ENCODE data around the gene WDSUB1.
A peak's percentile ranks its signal among the peaks of the same experiment; 100 is the strongest.

The WDSUB1 gene

DNA sequence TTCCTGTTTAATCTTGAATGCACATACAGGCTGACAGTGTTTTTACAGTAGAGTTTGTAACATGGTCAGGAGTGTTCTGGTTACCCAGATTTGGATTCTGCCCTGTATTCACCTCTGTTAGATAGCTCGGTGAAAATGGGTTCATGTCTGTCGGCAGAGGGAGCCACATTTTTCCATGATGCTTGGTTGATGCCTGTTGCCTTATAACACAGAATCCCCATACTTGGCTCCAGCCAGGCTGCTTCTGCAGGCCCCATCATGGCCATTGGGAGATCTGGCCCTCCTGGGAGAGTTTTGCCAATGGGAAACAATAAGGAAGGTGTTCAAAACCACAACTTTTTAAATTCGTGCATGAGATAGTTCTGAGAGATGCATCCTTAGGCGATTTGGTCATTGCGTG, 78.1 kb downstream of the WDSUB1 start:
- H3K4me3 ChIP-seq (ENCODE audit: low read depth, low read length) = no peak overlapping the region
- TF ChIP-seq, protein P1, sequence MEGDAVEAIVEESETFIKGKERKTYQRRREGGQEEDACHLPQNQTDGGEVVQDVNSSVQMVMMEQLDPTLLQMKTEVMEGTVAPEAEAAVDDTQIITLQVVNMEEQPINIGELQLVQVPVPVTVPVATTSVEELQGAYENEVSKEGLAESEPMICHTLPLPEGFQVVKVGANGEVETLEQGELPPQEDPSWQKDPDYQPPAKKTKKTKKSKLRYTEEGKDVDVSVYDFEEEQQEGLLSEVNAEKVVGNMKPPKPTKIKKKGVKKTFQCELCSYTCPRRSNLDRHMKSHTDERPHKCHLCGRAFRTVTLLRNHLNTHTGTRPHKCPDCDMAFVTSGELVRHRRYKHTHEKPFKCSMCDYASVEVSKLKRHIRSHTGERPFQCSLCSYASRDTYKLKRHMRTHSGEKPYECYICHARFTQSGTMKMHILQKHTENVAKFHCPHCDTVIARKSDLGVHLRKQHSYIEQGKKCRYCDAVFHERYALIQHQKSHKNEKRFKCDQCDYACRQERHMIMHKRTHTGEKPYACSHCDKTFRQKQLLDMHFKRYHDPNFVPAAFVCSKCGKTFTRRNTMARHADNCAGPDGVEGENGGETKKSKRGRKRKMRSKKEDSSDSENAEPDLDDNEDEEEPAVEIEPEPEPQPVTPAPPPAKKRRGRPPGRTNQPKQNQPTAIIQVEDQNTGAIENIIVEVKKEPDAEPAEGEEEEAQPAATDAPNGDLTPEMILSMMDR (IDR thresholded peaks at IDR 0.05; ENCODE audit: low read depth, low read length) = no peak
- DNase-seq (ENCODE audit: low read depth, low spot score) = no peak
- in situ Hi-C loops (cut with HindIII; ENCODE audit: low sequenced_read_pairs) = no loop called here

DNA sequence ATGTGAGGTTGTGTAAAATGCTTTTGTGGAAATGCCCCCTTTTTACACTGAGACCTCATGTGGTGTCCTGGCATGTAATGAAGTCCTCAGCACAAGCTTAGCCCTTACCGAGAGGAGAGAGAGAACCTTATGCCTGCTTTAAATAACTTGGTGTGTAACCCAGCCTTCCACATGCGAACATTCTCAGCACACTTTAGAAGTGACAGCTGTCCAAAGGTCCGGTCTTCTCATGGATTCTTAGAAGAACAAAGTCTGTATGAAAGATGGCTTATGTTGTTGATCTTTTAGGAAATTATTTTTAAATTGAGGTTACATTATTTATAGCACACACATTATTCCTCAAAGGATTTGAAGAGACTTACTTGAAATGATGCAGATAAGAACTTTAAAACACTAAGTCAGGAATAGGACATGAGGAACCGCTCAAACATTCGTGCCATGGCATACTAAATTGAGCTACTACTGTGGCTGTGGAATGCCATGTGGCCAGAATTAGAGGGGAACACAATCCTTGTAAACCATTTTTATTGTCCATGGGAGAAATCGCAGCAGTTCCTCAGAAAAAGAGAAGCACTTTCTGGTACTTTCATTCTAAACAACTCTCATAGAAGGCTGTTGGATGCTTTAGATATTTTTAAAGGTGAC, 79.6 kb downstream of the WDSUB1 start:
- H3K4me3 ChIP-seq (ENCODE audit: low read depth, low read length) = no peak overlapping the region
- TF ChIP-seq, protein P1 (IDR thresholded peaks at IDR 0.05; ENCODE audit: low read depth, low read length) = no peak
- no peak for DNase-seq (ENCODE audit: low read depth, low spot score)
- in situ Hi-C loops (cut with HindIII; ENCODE audit: low sequenced_read_pairs) = no loop called here

DNA sequence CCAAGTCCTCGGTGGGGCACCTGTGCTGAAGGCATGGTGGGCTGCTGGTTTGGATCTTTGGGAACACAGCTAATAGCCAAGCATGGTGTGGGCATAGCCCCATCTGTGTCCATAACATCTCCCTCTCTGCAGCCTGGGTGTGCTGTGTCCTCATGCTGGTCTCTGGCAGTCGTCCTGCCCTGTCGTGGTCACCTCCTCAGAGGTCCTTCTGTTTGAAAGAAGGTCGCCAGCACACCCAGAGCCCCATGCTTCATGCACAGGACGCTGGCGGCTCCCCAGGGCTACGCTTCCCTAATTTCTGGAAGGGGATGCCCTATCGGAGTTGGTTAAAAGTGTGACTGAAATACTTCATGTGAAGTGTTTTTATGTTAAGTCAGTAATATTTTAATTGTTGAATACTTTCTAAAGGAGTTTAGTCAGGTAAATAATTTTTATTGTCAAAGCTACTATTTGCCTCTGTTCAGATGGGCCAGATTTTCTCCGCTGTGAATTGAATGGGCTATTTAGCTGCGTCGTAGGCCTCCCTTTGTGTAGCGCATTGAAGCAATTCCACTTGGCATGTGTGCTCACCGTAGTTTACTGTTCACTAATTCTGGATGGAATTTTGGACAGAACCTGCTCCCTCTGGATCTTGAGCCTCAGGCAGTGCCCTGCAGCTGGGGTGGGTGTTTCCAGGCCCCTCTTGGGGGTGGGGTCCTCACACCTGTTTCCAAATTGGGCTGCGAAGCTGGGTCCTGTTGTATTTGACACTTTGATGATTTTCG, 81.9 kb downstream of the WDSUB1 start:
- in situ Hi-C loops (cut with HindIII; ENCODE audit: low sequenced_read_pairs) = no loop called here
- H3K4me3 ChIP-seq (ENCODE audit: low read depth, low read length) = no peak overlapping the region
- no peak for DNase-seq (ENCODE audit: low read depth, low spot score)
- TF ChIP-seq, protein P1 (IDR thresholded peaks at IDR 0.05; ENCODE audit: low read depth, low read length) = no peak

DNA sequence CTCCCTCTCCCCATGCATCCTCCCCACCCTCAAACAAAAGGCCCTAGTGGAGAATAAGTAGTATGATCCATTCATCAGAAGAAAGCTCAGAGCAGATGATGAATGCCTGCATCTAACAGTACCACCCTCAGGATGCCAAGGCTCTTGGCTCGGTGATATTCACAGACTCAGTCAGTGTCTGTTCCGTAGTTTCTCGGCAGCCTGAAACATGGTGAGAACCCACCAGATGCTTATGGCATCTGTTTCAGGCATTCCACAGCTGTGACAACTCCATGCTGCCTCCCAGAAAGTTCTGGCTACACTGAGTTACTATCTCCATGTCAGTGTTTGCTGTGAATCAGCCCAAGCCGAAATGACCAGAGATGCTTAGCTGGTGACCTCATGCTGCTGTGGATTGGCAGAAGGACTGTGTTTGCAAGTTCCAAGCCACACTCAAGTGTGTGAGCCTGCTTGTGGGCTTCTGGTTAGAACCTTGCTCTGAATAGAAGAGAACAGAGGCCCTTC, 83.9 kb downstream of the WDSUB1 start:
- in situ Hi-C loops (cut with HindIII; ENCODE audit: low sequenced_read_pairs) = no loop called here
- peak; percentile 99 for DNase-seq (ENCODE audit: low read depth, low spot score)
- no peak overlapping the region for H3K4me3 ChIP-seq (ENCODE audit: low read depth, low read length)
- TF ChIP-seq, protein P1 (IDR thresholded peaks at IDR 0.05; ENCODE audit: low read depth, low read length) = peak; percentile 2

DNA sequence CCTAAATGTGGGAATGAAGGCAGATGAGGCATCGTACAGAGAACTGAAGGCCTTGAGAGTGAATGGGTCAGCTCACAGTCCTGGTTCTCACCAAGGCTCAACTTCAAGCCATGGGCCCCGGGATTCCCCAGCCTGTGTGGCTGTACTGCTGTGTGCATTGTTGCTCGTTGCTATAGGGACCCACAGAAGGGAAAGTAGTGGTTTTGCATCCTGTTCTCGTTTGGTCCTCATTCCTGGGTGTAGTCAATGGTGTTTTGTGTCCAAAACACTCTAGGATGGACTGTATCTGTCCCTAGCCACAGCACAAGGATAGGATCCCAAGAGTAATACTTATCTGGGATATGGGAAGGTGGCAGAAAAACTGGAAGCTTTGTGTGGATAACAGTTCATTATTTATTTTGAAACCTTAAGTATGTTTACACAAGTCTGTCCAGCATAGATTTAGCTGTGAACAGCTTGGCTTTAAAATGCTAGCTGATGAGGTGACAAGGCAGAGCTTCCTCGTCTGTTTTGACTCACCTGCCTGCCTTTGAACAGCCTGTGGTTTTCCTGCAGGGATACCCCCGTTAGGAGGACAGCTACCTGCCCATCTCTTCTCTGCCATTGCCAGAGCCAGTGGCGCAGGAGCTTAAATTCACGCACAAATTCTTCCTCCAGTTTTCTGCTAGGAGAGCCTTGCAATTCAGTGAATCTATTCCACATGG, 85.0 kb downstream of the WDSUB1 start:
- TF ChIP-seq, protein P1 (IDR thresholded peaks at IDR 0.05; ENCODE audit: low read depth, low read length) = no peak
- in situ Hi-C loops (cut with HindIII; ENCODE audit: low sequenced_read_pairs) = no loop called here
- no peak overlapping the region for H3K4me3 ChIP-seq (ENCODE audit: low read depth, low read length)
- peak; percentile 77 for DNase-seq (ENCODE audit: low read depth, low spot score)

DNA sequence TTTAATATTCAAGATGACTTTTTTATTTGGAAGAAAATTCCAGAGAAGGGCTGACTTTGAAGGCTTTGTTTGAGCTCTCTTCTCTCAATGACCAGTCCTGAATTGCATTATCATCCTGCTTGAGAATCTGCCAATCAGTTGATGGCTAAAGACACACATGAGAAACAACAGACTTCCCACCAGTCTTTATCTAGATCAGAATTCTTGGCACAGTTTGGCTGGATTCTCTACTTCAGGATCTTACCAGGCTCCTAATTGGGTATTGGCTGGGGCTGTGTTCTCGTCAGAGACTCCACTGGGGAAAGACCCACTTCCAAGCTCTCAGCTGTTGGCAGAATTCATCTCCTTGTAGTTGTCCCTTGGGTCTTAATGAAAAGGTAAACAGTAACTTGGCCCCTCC, 86.0 kb downstream of the WDSUB1 start:
- DNase-seq (ENCODE audit: low read depth, low spot score) = peak; percentile 32
- TF ChIP-seq, protein P1 (IDR thresholded peaks at IDR 0.05; ENCODE audit: low read depth, low read length) = no peak
- H3K4me3 ChIP-seq (ENCODE audit: low read depth, low read length) = no peak overlapping the region
- in situ Hi-C loops (cut with HindIII; ENCODE audit: low sequenced_read_pairs) = no loop called here
